ENCODE measurements around the gene DGKZ.

DGKZ gene, protein sequence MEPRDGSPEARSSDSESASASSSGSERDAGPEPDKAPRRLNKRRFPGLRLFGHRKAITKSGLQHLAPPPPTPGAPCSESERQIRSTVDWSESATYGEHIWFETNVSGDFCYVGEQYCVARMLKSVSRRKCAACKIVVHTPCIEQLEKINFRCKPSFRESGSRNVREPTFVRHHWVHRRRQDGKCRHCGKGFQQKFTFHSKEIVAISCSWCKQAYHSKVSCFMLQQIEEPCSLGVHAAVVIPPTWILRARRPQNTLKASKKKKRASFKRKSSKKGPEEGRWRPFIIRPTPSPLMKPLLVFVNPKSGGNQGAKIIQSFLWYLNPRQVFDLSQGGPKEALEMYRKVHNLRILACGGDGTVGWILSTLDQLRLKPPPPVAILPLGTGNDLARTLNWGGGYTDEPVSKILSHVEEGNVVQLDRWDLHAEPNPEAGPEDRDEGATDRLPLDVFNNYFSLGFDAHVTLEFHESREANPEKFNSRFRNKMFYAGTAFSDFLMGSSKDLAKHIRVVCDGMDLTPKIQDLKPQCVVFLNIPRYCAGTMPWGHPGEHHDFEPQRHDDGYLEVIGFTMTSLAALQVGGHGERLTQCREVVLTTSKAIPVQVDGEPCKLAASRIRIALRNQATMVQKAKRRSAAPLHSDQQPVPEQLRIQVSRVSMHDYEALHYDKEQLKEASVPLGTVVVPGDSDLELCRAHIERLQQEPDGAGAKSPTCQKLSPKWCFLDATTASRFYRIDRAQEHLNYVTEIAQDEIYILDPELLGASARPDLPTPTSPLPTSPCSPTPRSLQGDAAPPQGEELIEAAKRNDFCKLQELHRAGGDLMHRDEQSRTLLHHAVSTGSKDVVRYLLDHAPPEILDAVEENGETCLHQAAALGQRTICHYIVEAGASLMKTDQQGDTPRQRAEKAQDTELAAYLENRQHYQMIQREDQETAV

GRCh38 chr11:46346886-46347636 is at the start of gene DGKZ:
DGKZ (plus strand) TSS chr11:46347463; CDS start chr11:46347660, 197 bp downstream.
- H3K79me2 ChIP-seq: peaks cover 17% of the 10 kb centered on the region
- no peaks in the 10 kb centered on the region for H3K36me3 ChIP-seq (ENCODE audit: control insufficient read depth, insufficient read depth, low read length)
- no peak within 1 kb of the TSS for H3K27ac ChIP-seq
- H2AFZ ChIP-seq: peak within 1 kb of the TSS; percentile 58
- peaks cover 3% of the 10 kb centered on the region for H3K4me1 ChIP-seq
- H3K9ac ChIP-seq: no peak within 1 kb of the TSS
- H3K27me3 ChIP-seq (ENCODE audit: control insufficient read depth, insufficient read depth, low read length): no peaks in the 10 kb centered on the region
- H3K9me3 ChIP-seq (ENCODE audit: control insufficient read depth, low read length): no peaks in the 10 kb centered on the region
- TF ChIP-seq, protein P1, sequence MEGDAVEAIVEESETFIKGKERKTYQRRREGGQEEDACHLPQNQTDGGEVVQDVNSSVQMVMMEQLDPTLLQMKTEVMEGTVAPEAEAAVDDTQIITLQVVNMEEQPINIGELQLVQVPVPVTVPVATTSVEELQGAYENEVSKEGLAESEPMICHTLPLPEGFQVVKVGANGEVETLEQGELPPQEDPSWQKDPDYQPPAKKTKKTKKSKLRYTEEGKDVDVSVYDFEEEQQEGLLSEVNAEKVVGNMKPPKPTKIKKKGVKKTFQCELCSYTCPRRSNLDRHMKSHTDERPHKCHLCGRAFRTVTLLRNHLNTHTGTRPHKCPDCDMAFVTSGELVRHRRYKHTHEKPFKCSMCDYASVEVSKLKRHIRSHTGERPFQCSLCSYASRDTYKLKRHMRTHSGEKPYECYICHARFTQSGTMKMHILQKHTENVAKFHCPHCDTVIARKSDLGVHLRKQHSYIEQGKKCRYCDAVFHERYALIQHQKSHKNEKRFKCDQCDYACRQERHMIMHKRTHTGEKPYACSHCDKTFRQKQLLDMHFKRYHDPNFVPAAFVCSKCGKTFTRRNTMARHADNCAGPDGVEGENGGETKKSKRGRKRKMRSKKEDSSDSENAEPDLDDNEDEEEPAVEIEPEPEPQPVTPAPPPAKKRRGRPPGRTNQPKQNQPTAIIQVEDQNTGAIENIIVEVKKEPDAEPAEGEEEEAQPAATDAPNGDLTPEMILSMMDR (IDR thresholded peaks at IDR 0.05): peak; percentile 40
- H3K4me3 ChIP-seq (ENCODE audit: low read depth, low read length): peak within 1 kb of the TSS; percentile 49
- H3K4me2 ChIP-seq (ENCODE audit: low read length): peak within 1 kb of the TSS; percentile 81

- H3K4me3 ChIP-seq (ENCODE audit: low read depth, low read length): no peak overlapping the region
- H3K27ac ChIP-seq: no peak overlapping the region
- TF ChIP-seq, protein P1 (IDR thresholded peaks at IDR 0.05): no peak
- H3K4me2 ChIP-seq (ENCODE audit: low read length): no peak overlapping the region
- H3K27me3 ChIP-seq (ENCODE audit: control insufficient read depth, insufficient read depth, low read length): no peaks in the 10 kb centered on the region
- H3K9ac ChIP-seq: no peak overlapping the region
- no peaks in the 10 kb centered on the region for H3K36me3 ChIP-seq (ENCODE audit: control insufficient read depth, insufficient read depth, low read length)
- no peaks in the 10 kb centered on the region for H3K9me3 ChIP-seq (ENCODE audit: control insufficient read depth, low read length)
- no peaks in the 10 kb centered on the region for H3K4me1 ChIP-seq
- no peak overlapping the region for H2AFZ ChIP-seq
- no peaks in the 10 kb centered on the region for H3K79me2 ChIP-seq
Observed at GRCh38 chr11:46298699-46299433, 48.4 kb upstream of the DGKZ start.

GRCh38 chr11:46299451-46299961 is 47.8 kb upstream of the DGKZ start:
- no peaks in the 10 kb centered on the region for H3K9me3 ChIP-seq (ENCODE audit: control insufficient read depth, low read length)
- no peak overlapping the region for H2AFZ ChIP-seq
- TF ChIP-seq, protein P1 (IDR thresholded peaks at IDR 0.05): no peak
- H3K9ac ChIP-seq: no peak overlapping the region
- no peak overlapping the region for H3K4me3 ChIP-seq (ENCODE audit: low read depth, low read length)
- no peaks in the 10 kb centered on the region for H3K27me3 ChIP-seq (ENCODE audit: control insufficient read depth, insufficient read depth, low read length)
- no peak overlapping the region for H3K4me2 ChIP-seq (ENCODE audit: low read length)
- H3K27ac ChIP-seq: no peak overlapping the region
- H3K79me2 ChIP-seq: no peaks in the 10 kb centered on the region
- H3K4me1 ChIP-seq: no peaks in the 10 kb centered on the region
- H3K36me3 ChIP-seq (ENCODE audit: control insufficient read depth, insufficient read depth, low read length): no peaks in the 10 kb centered on the region

DNA sequence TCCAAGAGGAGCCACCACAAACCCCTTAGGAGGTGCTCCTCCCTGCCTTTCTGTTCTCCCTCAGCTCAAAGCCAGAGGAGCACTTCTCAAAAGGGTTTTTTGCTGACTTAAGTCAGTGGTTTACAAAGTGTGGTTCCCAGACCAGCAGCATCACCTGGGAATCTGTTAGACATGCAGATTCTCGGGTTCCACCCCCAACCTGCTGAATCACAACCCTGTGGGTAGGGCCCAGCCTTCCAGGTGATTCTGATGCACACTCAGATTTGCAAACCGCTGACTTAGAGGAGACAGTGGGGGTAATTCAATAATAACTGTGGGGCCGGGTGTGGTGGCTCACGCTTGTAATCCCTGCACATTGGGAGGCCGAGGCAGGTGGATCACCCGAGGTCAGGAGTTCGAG is 47.0 kb upstream of the DGKZ start:
- Histone ChIP-seq H3K9ac (no peak overlapping the region), H3K27ac (no peak overlapping the region), H3K4me1 (no peaks in the 10 kb centered on the region), H3K79me2 (no peaks in the 10 kb centered on the region), H3K36me3 (ENCODE audit: control insufficient read depth, insufficient read depth, low read length) (no peaks in the 10 kb centered on the region), H3K4me3 (ENCODE audit: low read depth, low read length) (no peak overlapping the region), H2AFZ (no peak overlapping the region), H3K9me3 (ENCODE audit: control insufficient read depth, low read length) (no peaks in the 10 kb centered on the region), H3K27me3 (ENCODE audit: control insufficient read depth, insufficient read depth, low read length) (no peaks in the 10 kb centered on the region), H3K4me2 (ENCODE audit: low read length) (no peak overlapping the region)
- TF ChIP-seq, protein P1 (IDR thresholded peaks at IDR 0.05): no peak

All from parathyroid adenoma (tissue), 2 donors.